ENCODE results near the gene DTX3.
"Not testable (repeated sequence)": the region's sequence is repeated elsewhere in the genome, so short reads cannot be mapped to it uniquely, and the experiment has no call there.

Gene DTX3

DNA sequence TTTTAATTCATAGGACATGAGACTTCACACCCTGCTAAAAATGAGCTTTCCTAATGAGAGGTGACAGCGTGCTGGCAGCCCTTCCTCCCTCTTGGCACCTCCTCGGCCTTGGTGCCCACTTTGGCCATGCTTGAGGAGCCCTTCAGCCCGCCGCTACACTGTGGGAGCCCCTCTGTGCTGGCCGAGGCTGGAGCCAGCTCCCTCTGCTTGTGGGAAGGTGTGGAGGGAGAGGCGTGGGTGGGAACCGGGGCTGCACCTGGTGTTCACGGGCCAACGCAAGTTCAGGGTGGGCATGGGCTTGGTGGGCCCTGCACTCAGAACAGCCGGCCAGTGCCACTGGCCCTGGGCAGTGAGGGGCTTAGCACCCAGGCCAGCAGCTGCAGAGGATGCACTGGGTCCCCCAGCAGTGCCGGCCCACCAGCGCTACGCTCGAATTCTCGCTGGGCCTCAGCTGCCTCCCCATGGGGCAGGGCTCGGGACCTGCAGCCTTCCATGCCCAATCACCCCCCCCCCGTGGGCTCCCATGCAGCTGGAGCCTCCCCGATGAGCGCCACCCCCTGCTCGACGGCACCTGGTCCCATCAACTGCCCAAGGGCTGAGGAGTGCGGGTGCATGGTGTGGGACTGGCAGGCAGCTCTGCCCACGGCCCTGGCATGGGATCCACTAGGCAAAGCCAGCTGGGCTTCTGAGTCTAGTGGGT is 51.1 kb downstream of the DTX3 start:
- WGBS (ENCODE audit: insufficient coverage), result 87% methylated on average over 7 of the region's 23 CpGs
- ChIA-PET POLR2A (interaction anchor here (1.6 kb wide), 1 partner anchor 28 kb away, joined by 5 read pairs; no protein-coding TSS in a partner anchor), CTCF (interaction anchor here (0.7 to 1.3 kb wide), 6 partner anchors 17 to 740 kb away, joined by 3 to 5 read pairs (median 3); partner anchors contain the start of gene B4GALNT1)
- no peak for DNase-seq
- Histone ChIP-seq H3K36me3 (ENCODE audit: control insufficient read depth in 4 of 4, insufficient read depth in 4 of 4, low read length in 3 of 4) (no peaks in the 10 kb centered on the region), H3K4me1 (ENCODE audit: control extremely low read depth in 1 of 4, control insufficient read depth in 4 of 4, insufficient read depth in 4 of 4, low read length in 3 of 4) (no peaks in the 10 kb centered on the region), H3K27ac (ENCODE audit: insufficient read depth in 1 of 2, low read depth in 1 of 2, low read length in 2 of 2, poor library complexity in 1 of 2, severe bottlenecking in 2 of 2) (no peak overlapping the region), H3K27me3 (replicated peaks in 2 of 5; ENCODE audit: control insufficient read depth in 4 of 5, insufficient read depth in 5 of 5, low read length in 4 of 5) (no peaks in the 10 kb centered on the region), H3K9me3 (ENCODE audit: control extremely low read depth in 1 of 5, control insufficient read depth in 4 of 5, insufficient read depth in 2 of 5, low read depth in 1 of 5, low read length in 4 of 5) (peaks cover 0 to 5% (median 1%) of the 10 kb centered on the region in 5 experiments), H3K4me3 (ENCODE audit: control insufficient read depth in 1 of 7, extremely low read depth in 1 of 7, insufficient read depth in 4 of 7, low read depth in 2 of 7, low read length in 6 of 7) (no peak overlapping the region)

DNA sequence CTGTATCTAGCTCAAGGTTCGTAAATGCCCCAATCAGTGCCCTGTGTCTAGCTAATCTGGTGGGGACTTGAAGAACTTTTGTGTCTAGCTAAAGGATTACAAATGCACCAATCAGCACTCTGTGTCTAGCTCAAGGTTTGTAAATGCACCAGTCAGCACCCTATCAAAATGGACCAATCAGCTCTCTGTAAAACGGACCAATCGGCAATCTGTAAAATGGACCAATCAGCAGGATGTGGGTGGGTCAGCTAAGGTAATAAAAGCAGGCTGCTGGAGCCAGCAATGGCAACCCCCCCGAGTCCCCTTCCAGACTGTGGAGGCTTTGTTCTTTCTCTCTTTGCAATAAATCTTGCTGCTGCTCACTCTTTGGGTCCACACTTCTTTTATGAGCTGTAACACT is 51.8 kb downstream of the DTX3 start:
- POLR2A ChIA-PET, result interaction anchor here (1.6 kb wide), 1 partner anchor 29 kb away, joined by 5 read pairs; no protein-coding TSS in a partner anchor
- not testable (repeated sequence) for H3K4me3 ChIP-seq (ENCODE audit: control insufficient read depth in 1 of 7, extremely low read depth in 1 of 7, insufficient read depth in 4 of 7, low read depth in 2 of 7, low read length in 6 of 7); H3K4me1 ChIP-seq (ENCODE audit: control extremely low read depth in 1 of 4, control insufficient read depth in 4 of 4, insufficient read depth in 4 of 4, low read length in 3 of 4); H3K9me3 ChIP-seq (ENCODE audit: control extremely low read depth in 1 of 5, control insufficient read depth in 4 of 5, insufficient read depth in 2 of 5, low read depth in 1 of 5, low read length in 4 of 5); DNase-seq; H3K36me3 ChIP-seq (ENCODE audit: control insufficient read depth in 4 of 4, insufficient read depth in 4 of 4, low read length in 3 of 4); H3K27ac ChIP-seq (ENCODE audit: insufficient read depth in 1 of 2, low read depth in 1 of 2, low read length in 2 of 2, poor library complexity in 1 of 2, severe bottlenecking in 2 of 2); H3K27me3 ChIP-seq (replicated peaks in 2 of 5; ENCODE audit: control insufficient read depth in 4 of 5, insufficient read depth in 5 of 5, low read length in 4 of 5)
- WGBS (ENCODE audit: insufficient coverage), result 100% methylated on average over 3 of the region's 4 CpGs
- CTCF ChIA-PET, result interaction anchor here (1.0 to 1.6 kb wide), 6 partner anchors 18 to 81 kb away, joined by 3 to 6 read pairs (median 3); partner anchors contain the start of gene B4GALNT1

- POLR2A ChIA-PET, result interaction anchor here (0.6 to 1.6 kb wide), 2 partner anchors 30 to 131 kb away, joined by 5 to 6 read pairs; no protein-coding TSS in a partner anchor
- Histone ChIP-seq H3K27ac (ENCODE audit: insufficient read depth in 1 of 2, low read depth in 1 of 2, low read length in 2 of 2, poor library complexity in 1 of 2, severe bottlenecking in 2 of 2) (no peak overlapping the region), H3K4me3 (ENCODE audit: control insufficient read depth in 1 of 7, extremely low read depth in 1 of 7, insufficient read depth in 4 of 7, low read depth in 2 of 7, low read length in 6 of 7) (no peak overlapping the region), H3K36me3 (ENCODE audit: control insufficient read depth in 4 of 4, insufficient read depth in 4 of 4, low read length in 3 of 4) (no peaks in the 10 kb centered on the region), H3K9me3 (ENCODE audit: control extremely low read depth in 1 of 5, control insufficient read depth in 4 of 5, insufficient read depth in 2 of 5, low read depth in 1 of 5, low read length in 4 of 5) (peaks cover 0 to 6% (median 1%) of the 10 kb centered on the region in 5 experiments), H3K4me1 (ENCODE audit: control extremely low read depth in 1 of 4, control insufficient read depth in 4 of 4, insufficient read depth in 4 of 4, low read length in 3 of 4) (no peaks in the 10 kb centered on the region), H3K27me3 (replicated peaks in 2 of 5; ENCODE audit: control insufficient read depth in 4 of 5, insufficient read depth in 5 of 5, low read length in 4 of 5) (no peaks in the 10 kb centered on the region)
- DNase-seq, result no peak
- CTCF ChIA-PET, result interaction anchor here (1.6 kb wide), 1 partner anchor 73 kb away, joined by 6 read pairs; no protein-coding TSS in a partner anchor
- WGBS (ENCODE audit: insufficient coverage), result 95% methylated on average over 3 of the region's 3 CpGs
Observed at GRCh38 chr12:57657744-57658143, 53.1 kb downstream of the DTX3 start.

DNA sequence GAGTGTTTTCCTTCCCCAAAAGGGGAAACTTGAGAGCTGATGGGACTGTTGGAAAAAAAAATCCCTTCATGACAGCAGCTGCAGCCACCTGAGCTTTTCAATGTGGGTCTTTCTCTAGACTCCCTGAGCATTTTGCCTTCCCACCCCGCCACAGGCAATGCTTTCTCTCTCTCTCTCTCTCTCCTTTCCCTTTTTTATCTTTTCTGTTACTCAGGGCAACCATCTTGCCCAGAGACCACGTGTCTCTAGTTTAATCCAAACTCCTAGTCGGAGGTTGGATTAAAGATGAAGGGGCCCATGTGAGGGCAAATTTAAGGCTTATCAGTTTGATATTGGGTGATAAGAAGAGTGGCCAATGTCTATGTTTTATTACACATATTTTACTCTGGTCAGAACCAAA is 54.3 kb downstream of the DTX3 start:
- no peak overlapping the region for H3K27ac ChIP-seq (ENCODE audit: insufficient read depth in 1 of 2, low read depth in 1 of 2, low read length in 2 of 2, poor library complexity in 1 of 2, severe bottlenecking in 2 of 2)
- ChIA-PET POLR2A (interaction anchor here (0.6 kb wide), 1 partner anchor 408 kb away, joined by 4 read pairs; the partner anchor contains the start of gene STAC3), CTCF (interaction anchor here (0.8 to 1.5 kb wide), 2 partner anchors 21 to 61 kb away, joined by 3 read pairs; no protein-coding TSS in a partner anchor)
- H3K27me3 ChIP-seq (replicated peaks in 2 of 5; ENCODE audit: control insufficient read depth in 4 of 5, insufficient read depth in 5 of 5, low read length in 4 of 5), result no peaks in the 10 kb centered on the region
- no peak overlapping the region for H3K4me3 ChIP-seq (ENCODE audit: control insufficient read depth in 1 of 7, extremely low read depth in 1 of 7, insufficient read depth in 4 of 7, low read depth in 2 of 7, low read length in 6 of 7)
- DNase-seq, result no peak
- H3K4me1 ChIP-seq (ENCODE audit: control extremely low read depth in 1 of 4, control insufficient read depth in 4 of 4, insufficient read depth in 4 of 4, low read length in 3 of 4), result no peaks in the 10 kb centered on the region
- H3K9me3 ChIP-seq (ENCODE audit: control extremely low read depth in 1 of 5, control insufficient read depth in 4 of 5, insufficient read depth in 2 of 5, low read depth in 1 of 5, low read length in 4 of 5), result peaks cover 0 to 5% (median 0%) of the 10 kb centered on the region in 5 experiments
- 100% methylated on average over 1 of the region's 3 CpGs for WGBS (ENCODE audit: insufficient coverage)
- H3K36me3 ChIP-seq (ENCODE audit: control insufficient read depth in 4 of 4, insufficient read depth in 4 of 4, low read length in 3 of 4), result no peaks in the 10 kb centered on the region
